ENCODE results near the gene NFATC2IP.

GRCh38 chr16:28986046-28986445 is 35.3 kb downstream of the NFATC2IP start:
- TF ChIP-seq POLR2A (IDR thresholded peaks at IDR 0.05; ENCODE audit: low read depth, low read length) (no peak), CTCF (conservative IDR thresholded peaks at IDR 0.05; ENCODE audit: low read depth, low read length) (no peak), RCOR1 (IDR thresholded peaks at IDR 0.05; ENCODE audit: insufficient replicate concordance, low read length) (no peak), BHLHE40 (IDR thresholded peaks at IDR 0.05; ENCODE audit: low read depth, low read length) (no peak), MXI1 (IDR thresholded peaks at IDR 0.05; ENCODE audit: borderline replicate concordance, low read depth, low read length) (no peak), USF2 (IDR thresholded peaks at IDR 0.05; ENCODE audit: low read depth, low read length) (no peak), CEBPB (IDR thresholded peaks at IDR 0.05; ENCODE audit: low read depth, low read length) (no peak), MAZ (IDR thresholded peaks at IDR 0.05; ENCODE audit: borderline replicate concordance, low read depth, low read length) (no peak), RAD21 (IDR thresholded peaks at IDR 0.05; ENCODE audit: low read length) (no peak), ELK1 (IDR thresholded peaks at IDR 0.05; ENCODE audit: borderline replicate concordance, low read depth, low read length) (no peak), MAFK (IDR thresholded peaks at IDR 0.05; ENCODE audit: low read depth, low read length) (no peak), RFX5 (IDR thresholded peaks at IDR 0.05; ENCODE audit: low read depth, low read length) (no peak)
